Liver (tissue), 9 donors: ENCODE measurements around the gene TFCP2. TPM values are rescaled to one million over a fixed set of nuclear protein-coding genes. Genes with fewer than 3 reads are reported as not detected.

ENCODE experiments used
- DNase-seq: peaks from one replicate; pipeline ENCODE4 v3.0.0-alpha.2; 2017; ENCODE audit warnings: low spot score
- H3K27ac ChIP-seq, 2 donors: one replicate each; pipeline ENCODE4 v1.7.0; 2013; ENCODE audit warnings: inconsistent platforms in 2 of 2, low read length in 2 of 2, control low read depth in 1 of 2, low read depth in 1 of 2, mild to moderate bottlenecking in 1 of 2
- H3K27me3 ChIP-seq, 4 donors: one replicate each; pipeline versions ENCODE4 v1.6.1 to v1.7.0; 2013; ENCODE audit warnings: low read length in 3 of 4, inconsistent platforms in 1 of 4, mild to moderate bottlenecking in 1 of 4, moderate library complexity in 1 of 4; ENCODE audit not compliant: control insufficient read depth in 4 of 4, insufficient read depth in 4 of 4
- H3K36me3 ChIP-seq, 4 donors: one replicate each; pipeline versions ENCODE4 v1.6.1 to v1.7.0; 2013; ENCODE audit warnings: low read length in 3 of 4, mild to moderate bottlenecking in 3 of 4, low read depth in 1 of 4, moderate library complexity in 1 of 4; ENCODE audit not compliant: control insufficient read depth in 4 of 4, insufficient read depth in 3 of 4
- H3K4me1 ChIP-seq, 4 donors: one replicate each; pipeline versions ENCODE4 v1.6.1 to v1.7.0; 2013; ENCODE audit warnings: low read length in 3 of 4, mild to moderate bottlenecking in 3 of 4, moderate library complexity in 1 of 4; ENCODE audit not compliant: control insufficient read depth in 4 of 4, insufficient read depth in 4 of 4
- H3K4me3 ChIP-seq, 3 donors: one replicate each; pipeline versions ENCODE4 v1.6.1 to v1.7.0; 2013; ENCODE audit warnings: low read length in 3 of 3, control low read depth in 1 of 3, low read depth in 1 of 3, mild to moderate bottlenecking in 1 of 3
- H3K9ac ChIP-seq, 2 donors: one replicate each; pipeline ENCODE4 v1.7.0; 2013; ENCODE audit warnings: low read length in 2 of 2, mild to moderate bottlenecking in 2 of 2, moderate library complexity in 2 of 2, control low read depth in 1 of 2, low read depth in 1 of 2
- H3K9me3 ChIP-seq, 4 donors: one replicate each; pipeline versions ENCODE4 v1.6.1 to v1.7.0; 2013; ENCODE audit warnings: low read length in 3 of 4; ENCODE audit not compliant: control insufficient read depth in 4 of 4
- ATF3 ChIP-seq: IDR thresholded peaks from 2 replicates; pipeline ENCODE4 v1.6.1; 2016; ENCODE audit warnings: antibody characterized with exemption
- CTCF ChIP-seq: fragments of 150-350 bp; IDR thresholded peaks from 2 replicates; pipeline ENCODE4 v1.5.1; 2017; ENCODE audit warnings: improper control_type of control experiment, low read depth, low read length; ENCODE audit not compliant: missing input control
- EGR1 ChIP-seq, 2 donors: IDR thresholded peaks; 2 replicates each; pipeline ENCODE4 v1.6.1; 2016 to 2018; ENCODE audit warnings: antibody characterized with exemption in 2 of 2, low read depth in 2 of 2
- FOXA1 ChIP-seq: IDR thresholded peaks from 2 replicates; pipeline ENCODE4 v1.6.1; 2016; ENCODE audit warnings: antibody characterized with exemption
- FOXA2 ChIP-seq: IDR thresholded peaks from 2 replicates; pipeline ENCODE4 v1.6.1; 2016; ENCODE audit warnings: antibody characterized with exemption
- GABPA ChIP-seq, 2 donors: IDR thresholded peaks in 1 of 2; conservative IDR thresholded peaks in 1 of 2; 2 replicates each; pipeline ENCODE4 v1.6.1; 2016; ENCODE audit warnings: antibody characterized with exemption in 2 of 2, mild to moderate bottlenecking in 1 of 2, moderate library complexity in 1 of 2
- HNF4A ChIP-seq, 2 donors: conservative IDR thresholded peaks; 2 replicates each; pipeline ENCODE4 v1.6.1; 2016; ENCODE audit warnings: antibody characterized with exemption in 2 of 2, mild to moderate bottlenecking in 2 of 2
- HNF4G ChIP-seq: IDR thresholded peaks from 2 replicates; pipeline ENCODE4 v1.6.1; 2016; ENCODE audit warnings: antibody characterized with exemption
- JUND ChIP-seq, 2 donors: IDR thresholded peaks; 2 replicates each; pipeline ENCODE4 v1.6.1; 2016; ENCODE audit warnings: antibody characterized with exemption in 2 of 2
- MAX ChIP-seq: IDR thresholded peaks from 2 replicates; pipeline ENCODE4 v1.6.1; 2016; ENCODE audit warnings: antibody characterized with exemption
- NR2F2 ChIP-seq: IDR thresholded peaks from 2 replicates; pipeline ENCODE4 v1.6.1; 2016; ENCODE audit warnings: antibody characterized with exemption
- RAD21 ChIP-seq, 2 donors: IDR thresholded peaks; 2 replicates each; pipeline ENCODE4 v1.6.1; 2016; ENCODE audit warnings: antibody characterized with exemption in 2 of 2, mild to moderate bottlenecking in 2 of 2
- RXRA ChIP-seq, 2 donors: IDR thresholded peaks; 2 replicates each; pipeline ENCODE4 v1.6.1; 2017 to 2018; ENCODE audit warnings: antibody characterized with exemption in 2 of 2, mild to moderate bottlenecking in 1 of 2
- SP1 ChIP-seq: IDR thresholded peaks from 2 replicates; pipeline ENCODE4 v1.6.1; 2018; ENCODE audit warnings: antibody characterized with exemption, mild to moderate bottlenecking
- TAF1 ChIP-seq: conservative IDR thresholded peaks from 2 replicates; pipeline ENCODE4 v1.6.1; 2016; ENCODE audit warnings: antibody characterized with exemption, mild to moderate bottlenecking
- WGBS: extraction: QIAGEN DNeasy Blood & Tissue Kit; methylation state at CpG from one replicate; pipeline ENCODE4 v1.1.7; 2013; 5-methylcytosine and 5-hydroxymethylcytosine counted together
- polyA plus RNA-seq, 2 donors: library from polyadenylated mRNA; stranded (reverse) in 1 of 2; unstranded in 1 of 2; fragments of 200-250 nt in 1 of 2; fragments of >200 nt in 1 of 2; fragmentation: Nextera tagmentation in 1 of 2; extraction: Ambion mirVana in 1 of 2; gene quantifications; one replicate each; pipeline versions ENCODE4 v1.2.1 to v1.2.3, GENCODE V29; 2013 to 2015
- total RNA-seq, 2 donors: library from RNA; depleted of rRNA; stranded (reverse); fragments of >200 nt; gene quantifications; one replicate each; pipeline ENCODE4 v1.2.3, GENCODE V29; 2014
- TF ChIP-seq, protein P1 (sequence below): IDR thresholded peaks from 2 replicates; pipeline ENCODE4 v1.6.1; 2016; ENCODE audit warnings: antibody characterized with exemption, mild to moderate bottlenecking
- TF ChIP-seq, protein P2 (sequence below): IDR thresholded peaks from 2 replicates; pipeline ENCODE4 v1.6.1; 2016; ENCODE audit warnings: antibody characterized with exemption
- donor health status: healthy.
- donor health status: healthy.
- donor health status: healthy.
- donor health status: healthy.
- donor health status: healthy.

Gene TFCP2
- total and polyA plus RNA-seq, 4 donors, result 1.6 to 8.6 (median 5.1) TPM

- TF ChIP-seq JUND (IDR thresholded peaks at IDR 0.05), result no peak
- TF ChIP-seq GABPA (IDR thresholded peaks at IDR 0.05 in 1 of 2, conservative IDR thresholded peaks at IDR 0.05 in 1 of 2), result no peak
- no peak for TF ChIP-seq FOXA2
- no peak for TF ChIP-seq SP1
- TF ChIP-seq CTCF, result no peak
- no peak for TF ChIP-seq NR2F2
- TF ChIP-seq MAX, result no peak
- no peak for TF ChIP-seq HNF4A (conservative IDR thresholded peaks at IDR 0.05)
- TF ChIP-seq EGR1 (IDR thresholded peaks at IDR 0.05; ENCODE audit: low read depth in 2 of 2), result no peak
- no peak for TF ChIP-seq TAF1
- TF ChIP-seq, protein P1, sequence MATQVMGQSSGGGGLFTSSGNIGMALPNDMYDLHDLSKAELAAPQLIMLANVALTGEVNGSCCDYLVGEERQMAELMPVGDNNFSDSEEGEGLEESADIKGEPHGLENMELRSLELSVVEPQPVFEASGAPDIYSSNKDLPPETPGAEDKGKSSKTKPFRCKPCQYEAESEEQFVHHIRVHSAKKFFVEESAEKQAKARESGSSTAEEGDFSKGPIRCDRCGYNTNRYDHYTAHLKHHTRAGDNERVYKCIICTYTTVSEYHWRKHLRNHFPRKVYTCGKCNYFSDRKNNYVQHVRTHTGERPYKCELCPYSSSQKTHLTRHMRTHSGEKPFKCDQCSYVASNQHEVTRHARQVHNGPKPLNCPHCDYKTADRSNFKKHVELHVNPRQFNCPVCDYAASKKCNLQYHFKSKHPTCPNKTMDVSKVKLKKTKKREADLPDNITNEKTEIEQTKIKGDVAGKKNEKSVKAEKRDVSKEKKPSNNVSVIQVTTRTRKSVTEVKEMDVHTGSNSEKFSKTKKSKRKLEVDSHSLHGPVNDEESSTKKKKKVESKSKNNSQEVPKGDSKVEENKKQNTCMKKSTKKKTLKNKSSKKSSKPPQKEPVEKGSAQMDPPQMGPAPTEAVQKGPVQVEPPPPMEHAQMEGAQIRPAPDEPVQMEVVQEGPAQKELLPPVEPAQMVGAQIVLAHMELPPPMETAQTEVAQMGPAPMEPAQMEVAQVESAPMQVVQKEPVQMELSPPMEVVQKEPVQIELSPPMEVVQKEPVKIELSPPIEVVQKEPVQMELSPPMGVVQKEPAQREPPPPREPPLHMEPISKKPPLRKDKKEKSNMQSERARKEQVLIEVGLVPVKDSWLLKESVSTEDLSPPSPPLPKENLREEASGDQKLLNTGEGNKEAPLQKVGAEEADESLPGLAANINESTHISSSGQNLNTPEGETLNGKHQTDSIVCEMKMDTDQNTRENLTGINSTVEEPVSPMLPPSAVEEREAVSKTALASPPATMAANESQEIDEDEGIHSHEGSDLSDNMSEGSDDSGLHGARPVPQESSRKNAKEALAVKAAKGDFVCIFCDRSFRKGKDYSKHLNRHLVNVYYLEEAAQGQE, result no peak
- no peak for TF ChIP-seq RAD21 (IDR thresholded peaks at IDR 0.05)
- Histone ChIP-seq H3K9ac (no peak overlapping the region), H3K27ac (no peak overlapping the region), H3K9me3 (no peaks in the 10 kb centered on the region), H3K4me1 (peaks cover 0 to 2% (median 0%) of the 10 kb centered on the region in 4 donors), H3K4me3 (no peak overlapping the region), H3K36me3 (no peaks in the 10 kb centered on the region), H3K27me3 (no peaks in the 10 kb centered on the region)
- no peak for DNase-seq
- 95% methylated on average over 7 of the region's 7 CpGs for WGBS
Measured at GRCh38 chr12:51195841-51196240, 22.9 kb upstream of the TFCP2 start.

DNA sequence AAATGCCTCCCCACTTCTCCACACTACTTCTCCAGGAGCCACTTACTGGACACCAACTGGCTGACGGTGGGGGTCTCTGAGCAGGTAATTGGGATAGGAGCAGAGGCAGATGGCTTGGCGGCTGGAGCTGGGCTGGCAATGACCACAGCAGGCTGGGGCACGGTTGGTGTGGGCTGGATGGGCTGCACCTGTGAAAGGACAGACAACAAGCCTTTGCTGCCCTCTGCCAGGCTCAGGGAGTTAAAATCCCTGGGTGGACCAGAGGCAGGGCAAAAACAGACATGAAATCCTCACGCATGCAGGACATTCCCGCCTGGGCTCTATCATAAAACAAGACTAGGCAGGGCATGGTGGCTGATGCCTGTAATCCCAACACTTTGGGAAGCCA lies 19.3 kb upstream of the TFCP2 start:
- Histone ChIP-seq H3K9me3 (no peaks in the 10 kb centered on the region), H3K9ac (no peak overlapping the region), H3K4me3 (no peak overlapping the region), H3K4me1 (no peaks in the 10 kb centered on the region), H3K27ac (no peak overlapping the region), H3K27me3 (no peaks in the 10 kb centered on the region), H3K36me3 (peaks cover 0 to 3% (median 0%) of the 10 kb centered on the region in 4 donors)
- whole genome bisulfite sequencing, result 95% methylated on average over 5 of the region's 5 CpGs
- DNase-seq, result no peak
- TF ChIP-seq RXRA (IDR thresholded peaks at IDR 0.05), result no peak
- no peak for TF ChIP-seq HNF4A (conservative IDR thresholded peaks at IDR 0.05)
- no peak for TF ChIP-seq RAD21 (IDR thresholded peaks at IDR 0.05)
- TF ChIP-seq, protein P1, result no peak
- no peak for TF ChIP-seq HNF4G
- no peak for TF ChIP-seq MAX
- no peak for TF ChIP-seq CTCF
- TF ChIP-seq FOXA1, result no peak
- no peak for TF ChIP-seq EGR1 (IDR thresholded peaks at IDR 0.05; ENCODE audit: low read depth in 2 of 2)
- TF ChIP-seq GABPA (IDR thresholded peaks at IDR 0.05 in 1 of 2, conservative IDR thresholded peaks at IDR 0.05 in 1 of 2), result no peak
- TF ChIP-seq TAF1, result no peak
- no peak for TF ChIP-seq ATF3
- TF ChIP-seq FOXA2, result no peak
- no peak for TF ChIP-seq SP1
- TF ChIP-seq NR2F2, result no peak
- TF ChIP-seq, protein P2, sequence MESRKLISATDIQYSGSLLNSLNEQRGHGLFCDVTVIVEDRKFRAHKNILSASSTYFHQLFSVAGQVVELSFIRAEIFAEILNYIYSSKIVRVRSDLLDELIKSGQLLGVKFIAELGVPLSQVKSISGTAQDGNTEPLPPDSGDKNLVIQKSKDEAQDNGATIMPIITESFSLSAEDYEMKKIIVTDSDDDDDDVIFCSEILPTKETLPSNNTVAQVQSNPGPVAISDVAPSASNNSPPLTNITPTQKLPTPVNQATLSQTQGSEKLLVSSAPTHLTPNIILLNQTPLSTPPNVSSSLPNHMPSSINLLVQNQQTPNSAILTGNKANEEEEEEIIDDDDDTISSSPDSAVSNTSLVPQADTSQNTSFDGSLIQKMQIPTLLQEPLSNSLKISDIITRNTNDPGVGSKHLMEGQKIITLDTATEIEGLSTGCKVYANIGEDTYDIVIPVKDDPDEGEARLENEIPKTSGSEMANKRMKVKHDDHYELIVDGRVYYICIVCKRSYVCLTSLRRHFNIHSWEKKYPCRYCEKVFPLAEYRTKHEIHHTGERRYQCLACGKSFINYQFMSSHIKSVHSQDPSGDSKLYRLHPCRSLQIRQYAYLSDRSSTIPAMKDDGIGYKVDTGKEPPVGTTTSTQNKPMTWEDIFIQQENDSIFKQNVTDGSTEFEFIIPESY, result no peak
